Breast epithelium (tissue), 3 donors: ENCODE results near the gene MRPS27.

ENCODE experiments used
- CTCF ChIP-seq, 3 donors: fragments of 450-650 bp; IDR thresholded peaks; one replicate each; pipeline ENCODE4 v1.5.1; 2016 to 2017; ENCODE audit warnings: antibody characterized with exemption in 3 of 3, mild to moderate bottlenecking in 3 of 3, moderate library complexity in 3 of 3
- POLR2AphosphoS5 ChIP-seq, 3 donors: sonication (generic); formaldehyde crosslinking; IDR thresholded peaks; one replicate each; pipeline ENCODE4 v1.6.1; 2017; ENCODE audit warnings: antibody characterized with exemption in 3 of 3

GRCh38 chr5:72295539-72295938 is 24.5 kb downstream of the MRPS27 start:
- no peak for TF ChIP-seq CTCF (IDR thresholded peaks at IDR 0.05)
- TF ChIP-seq POLR2AphosphoS5 (IDR thresholded peaks at IDR 0.05) = no peak
